K562 (cell line): ENCODE results near the gene KCNK4. TPM values are rescaled to one million over a fixed set of nuclear protein-coding genes. Genes with fewer than 3 reads are reported as not detected.

Experiments
- CBX1 ChIP-seq: sonication (generic); IDR thresholded peaks from 2 replicates; pipeline ENCODE4 v1.6.1; 2016; ENCODE audit warnings: antibody characterized with exemption, low read depth, mild to moderate bottlenecking
- FOXA3 ChIP-seq, 2 experiments: fragments of 450-650 bp in 1 of 2; sonication (generic) in 1 of 2; formaldehyde crosslinking; IDR thresholded peaks in 1 of 2; conservative IDR thresholded peaks in 1 of 2; 2 replicates each; pipeline versions ENCODE4 v1.4.0 to v1.8.0; 2020 to 2022; ENCODE audit warnings: mild to moderate bottlenecking in 2 of 2, missing genetic modification reagents in 1 of 2
- HBP1 ChIP-seq: fragments of 450-650 bp; formaldehyde crosslinking; IDR thresholded peaks from 2 replicates; pipeline ENCODE4 v1.4.0; 2022; ENCODE audit warnings: missing genetic modification characterization
- NCOA6 ChIP-seq: fragments of 450-650 bp; IDR thresholded peaks from 2 replicates; pipeline ENCODE4 v1.6.1; 2017; ENCODE audit warnings: mild to moderate bottlenecking
- NFE2L1 ChIP-seq: fragments of 450-650 bp; IDR thresholded peaks from 2 replicates; pipeline ENCODE4 v1.6.1; 2016; ENCODE audit warnings: missing genetic modification characterization, low read depth, mild to moderate bottlenecking, missing compliant biosample characterization, moderate library complexity, borderline replicate concordance
- NFIX ChIP-seq: fragments of 250-450 bp; sonication (Bioruptor Pico); IDR thresholded peaks from 2 replicates; pipeline ENCODE4 v1.4.0; 2020; ENCODE audit warnings: low read depth, mild to moderate bottlenecking, moderate library complexity
- NR2F6 ChIP-seq: fragments of 450-650 bp; formaldehyde crosslinking; IDR thresholded peaks from 2 replicates; pipeline ENCODE4 v1.4.0; 2020; ENCODE audit warnings: mild to moderate bottlenecking
- RBBP5 ChIP-seq: fragments of 200-600 bp; sonication (generic); IDR thresholded peaks from 2 replicates; pipeline ENCODE4 v1.6.1; 2012; ENCODE audit warnings: borderline replicate concordance, mild to moderate bottlenecking, low read length, control low read depth, inconsistent platforms; ENCODE audit not compliant: insufficient read depth, poor library complexity, severe bottlenecking
- ZBTB40 ChIP-seq, 2 experiments: fragments of 450-650 bp in 1 of 2; sonication (generic) in 1 of 2; formaldehyde crosslinking in 1 of 2; IDR thresholded peaks; 2 replicates each; pipeline versions ENCODE4 v1.7.1 to v1.9.0; 2016 to 2022; ENCODE audit warnings: inconsistent platforms in 1 of 2, mild to moderate bottlenecking in 1 of 2, missing genetic modification reagents in 1 of 2
- ZFP1 ChIP-seq: fragments of 450-650 bp; formaldehyde crosslinking; IDR thresholded peaks from 2 replicates; pipeline ENCODE4 v1.4.0; 2020; ENCODE audit warnings: mild to moderate bottlenecking, mixed read lengths
- ZNF311 ChIP-seq: fragments of 250-450 bp; sonication (Bioruptor Pico); IDR thresholded peaks from 2 replicates; pipeline ENCODE4 v1.4.0; 2020; ENCODE audit warnings: mild to moderate bottlenecking, moderate library complexity
- ZNF507 ChIP-seq: conservative IDR thresholded peaks from 2 replicates; pipeline ENCODE4 v1.6.1; 2017; ENCODE audit warnings: missing genetic modification characterization, missing compliant biosample characterization
- ZNF695 ChIP-seq: fragments of 450-650 bp; formaldehyde crosslinking; IDR thresholded peaks from 2 replicates; pipeline ENCODE4 v1.4.0; 2020; ENCODE audit warnings: mild to moderate bottlenecking, moderate library complexity
- ZNF785 ChIP-seq: fragments of 250-450 bp; sonication (Bioruptor Pico); IDR thresholded peaks from 2 replicates; pipeline ENCODE4 v1.4.0; 2020; ENCODE audit warnings: mild to moderate bottlenecking
- polyA plus RNA-seq, 8 experiments: library from polyadenylated mRNA; depleted of rRNA in 4 of 8; stranded (reverse) in 5 of 8; unstranded in 3 of 8; fragments of >200 nt; fragmentation: Nextera tagmentation in 2 of 8; fragmentation: Illumina TruSeq in 1 of 8; extraction: Ambion mirVana in 2 of 8; extraction: Trizol in 1 of 8; gene quantifications; 2 replicates each; pipeline versions ENCODE4 v1.2.1 to v1.2.3, GENCODE V29; 2011 to 2014; ENCODE audit warnings: inconsistent platforms in 1 of 8, missing spikeins in 1 of 8
- total RNA-seq, 7 experiments: library from RNA; depleted of rRNA in 6 of 7; stranded (reverse); fragments of >200 nt in 6 of 7; fragmentation: Illumina TruSeq in 2 of 7; extraction: Trizol in 2 of 7; gene quantifications; 2 replicates each; pipeline versions ENCODE4 v1.2.1 to v1.2.3, GENCODE V29; 2011 to 2021; ENCODE audit warnings: low replicate concordance in 1 of 7
- TF ChIP-seq, protein P1 (sequence below): IDR thresholded peaks from 3 replicates; pipeline ENCODE4 v1.6.1; 2011; ENCODE audit warnings: borderline replicate concordance, mild to moderate bottlenecking; ENCODE audit not compliant: insufficient read length, insufficient read depth

KCNK4 gene
- total and polyA plus RNA-seq, 9 of the 15 experiments (the other 6 are each of a cell fraction or from before 2014, with no cell fraction given), result not detected

- TF ChIP-seq CBX1 (peak; percentile 44; the same call in 1 of the 2 replicates), ZNF311 (CRISPR knock-in tag) (0 out of 2 replicates have a peak, but pooled peaks have one; percentile 37), FOXA3 (CRISPR knock-in tag; conservative IDR thresholded peaks at IDR 0.05 in 1 of 2, IDR thresholded peaks at IDR 0.05 in 1 of 2) (no peak; a peak in 1 of 4 replicates), NFE2L1 (tag) (no peak), NFIX (CRISPR knock-in tag) (no peak), ZNF695 (CRISPR knock-in tag) (no peak), HBP1 (CRISPR knock-in tag) (no peak), RBBP5 (peak; percentile 55), NCOA6 (no peak), ZBTB40 (IDR thresholded peaks at IDR 0.05) (0 out of 2 replicates have a peak, but pooled peaks have one; percentile 27), ZBTB40 (CRISPR knock-in tag; IDR thresholded peaks at IDR 0.05) (no peak), NR2F6 (CRISPR knock-in tag) (no peak), ZFP1 (CRISPR knock-in tag) (no peak), ZNF785 (CRISPR knock-in tag) (no peak), ZNF507 (tag) (no peak)
- TF ChIP-seq, protein P1, sequence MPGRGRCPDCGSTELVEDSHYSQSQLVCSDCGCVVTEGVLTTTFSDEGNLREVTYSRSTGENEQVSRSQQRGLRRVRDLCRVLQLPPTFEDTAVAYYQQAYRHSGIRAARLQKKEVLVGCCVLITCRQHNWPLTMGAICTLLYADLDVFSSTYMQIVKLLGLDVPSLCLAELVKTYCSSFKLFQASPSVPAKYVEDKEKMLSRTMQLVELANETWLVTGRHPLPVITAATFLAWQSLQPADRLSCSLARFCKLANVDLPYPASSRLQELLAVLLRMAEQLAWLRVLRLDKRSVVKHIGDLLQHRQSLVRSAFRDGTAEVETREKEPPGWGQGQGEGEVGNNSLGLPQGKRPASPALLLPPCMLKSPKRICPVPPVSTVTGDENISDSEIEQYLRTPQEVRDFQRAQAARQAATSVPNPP, result no peak
These were observed 13.4 kb downstream of the KCNK4 start (continued) for GRCh38 chr11:64304316-64305072.
